Measurements from ENCODE around the gene TLL2.

GRCh38 chr10:96410296-96410695, 103.4 kb downstream of the TLL2 start:
- TF ChIP-seq CTCF (conservative IDR thresholded peaks at IDR 0.05; ENCODE audit: low read depth, low read length) (no peak), EZH2 (IDR thresholded peaks at IDR 0.05; ENCODE audit: borderline replicate concordance, low read depth, low read length, poor library complexity, severe bottlenecking) (no peak)
